Skeletal muscle tissue (tissue), 4 donors: ENCODE results near the gene HIVEP3. TPM values are rescaled to one million over a fixed set of nuclear protein-coding genes. Genes with fewer than 3 reads are reported as not detected.
A peak's percentile ranks its signal among the peaks of the same experiment; 100 is the strongest.

Experiments used
- H3K27ac ChIP-seq: one replicate; pipeline ENCODE4 v1.7.0; 2013; ENCODE audit warnings: mild to moderate bottlenecking, low read depth, low read length, inconsistent platforms
- H3K27me3 ChIP-seq, 3 donors: one replicate each; pipeline ENCODE4 v1.7.0; 2013; ENCODE audit warnings: low read length in 3 of 3; ENCODE audit not compliant: control insufficient read depth in 3 of 3, insufficient read depth in 3 of 3
- H3K36me3 ChIP-seq, 3 donors: one replicate each; pipeline ENCODE4 v1.7.0; 2013; ENCODE audit warnings: low read length in 3 of 3; ENCODE audit not compliant: control insufficient read depth in 3 of 3, insufficient read depth in 3 of 3
- H3K4me1 ChIP-seq, 3 donors: one replicate each; pipeline ENCODE4 v1.7.0; 2013; ENCODE audit warnings: low read length in 3 of 3, mild to moderate bottlenecking in 3 of 3; ENCODE audit not compliant: control insufficient read depth in 3 of 3, insufficient read depth in 3 of 3
- H3K4me3 ChIP-seq, 3 donors: one replicate each; pipeline ENCODE4 v1.7.0; 2013; ENCODE audit warnings: low read length in 3 of 3
- H3K9ac ChIP-seq, 3 donors: one replicate each; pipeline ENCODE4 v1.7.0; 2013; ENCODE audit warnings: low read length in 3 of 3, mild to moderate bottlenecking in 3 of 3, moderate library complexity in 2 of 3, low read depth in 1 of 3
- H3K9me3 ChIP-seq, 3 donors: one replicate each; pipeline ENCODE4 v1.7.0; 2013; ENCODE audit warnings: low read length in 3 of 3; ENCODE audit not compliant: control insufficient read depth in 3 of 3
- total RNA-seq: library from RNA; depleted of rRNA; stranded (reverse); fragments of >200 nt; gene quantifications from one replicate; pipeline ENCODE4 v1.2.3, GENCODE V29; 2014
- donor health status: Osteomylitis.

HIVEP3 gene
- total RNA-seq, 1 donor from 2014 or later, result 0.52 TPM

- H3K4me1 ChIP-seq, result no peaks in the 10 kb centered on the region
- H3K9ac ChIP-seq, result no peak overlapping the region
- H3K4me3 ChIP-seq, result no peak overlapping the region
- H3K9me3 ChIP-seq, result no peaks in the 10 kb centered on the region
- no peaks in the 10 kb centered on the region for H3K36me3 ChIP-seq
- peaks cover 0 to 2% (median 0%) of the 10 kb centered on the region in 3 donors for H3K27me3 ChIP-seq
- no peak overlapping the region for H3K27ac ChIP-seq
Measured at GRCh38 chr1:41526956-41527561, 391.7 kb downstream of the HIVEP3 start.

DNA sequence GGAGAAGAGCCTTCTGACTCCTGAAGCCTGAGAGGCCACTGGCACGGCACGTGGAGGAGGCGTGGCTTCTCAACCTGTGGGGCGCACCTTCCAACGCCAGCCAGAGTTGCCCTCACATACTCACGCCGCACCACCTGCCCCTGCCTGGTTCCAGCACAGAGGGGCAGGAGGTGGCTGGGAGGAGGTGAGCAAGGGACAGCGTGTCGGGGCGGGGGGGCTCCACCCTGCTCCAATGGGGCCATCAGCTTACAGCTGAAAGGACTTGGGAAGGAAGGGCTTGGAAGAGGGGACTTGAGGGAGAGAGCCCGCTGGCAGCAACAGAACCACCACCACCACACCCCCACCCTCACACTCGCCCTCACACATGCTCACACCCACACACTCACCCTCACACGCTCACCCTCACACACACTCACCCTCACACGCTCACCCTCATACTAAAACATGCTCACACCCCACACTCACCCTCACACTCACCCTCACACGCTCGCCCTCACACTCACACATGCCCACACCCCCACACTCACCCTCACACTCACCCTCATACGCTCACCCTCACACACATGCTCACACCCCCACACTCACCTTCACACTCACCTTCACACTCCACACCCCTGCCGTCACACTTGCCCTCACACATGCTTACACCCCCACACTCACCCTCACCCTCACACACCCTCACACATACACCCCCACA is 392.7 kb downstream of the HIVEP3 start:
- no peak overlapping the region for H3K4me3 ChIP-seq
- H3K9me3 ChIP-seq, result no peaks in the 10 kb centered on the region
- no peak overlapping the region for H3K27ac ChIP-seq
- H3K27me3 ChIP-seq, result peaks cover 0 to under 1% (median 0%) of the 10 kb centered on the region in 3 donors
- no peak overlapping the region for H3K9ac ChIP-seq
- H3K4me1 ChIP-seq, result no peaks in the 10 kb centered on the region
- no peaks in the 10 kb centered on the region for H3K36me3 ChIP-seq

GRCh38 chr1:41524676-41525675 is 393.7 kb downstream of the HIVEP3 start:
- Histone ChIP-seq H3K9me3 (no peaks in the 10 kb centered on the region), H3K4me3 (no peak overlapping the region), H3K4me1 (no peaks in the 10 kb centered on the region), H3K27me3 (no peaks in the 10 kb centered on the region), H3K9ac (no peak overlapping the region), H3K27ac (no peak overlapping the region), H3K36me3 (no peaks in the 10 kb centered on the region)

DNA sequence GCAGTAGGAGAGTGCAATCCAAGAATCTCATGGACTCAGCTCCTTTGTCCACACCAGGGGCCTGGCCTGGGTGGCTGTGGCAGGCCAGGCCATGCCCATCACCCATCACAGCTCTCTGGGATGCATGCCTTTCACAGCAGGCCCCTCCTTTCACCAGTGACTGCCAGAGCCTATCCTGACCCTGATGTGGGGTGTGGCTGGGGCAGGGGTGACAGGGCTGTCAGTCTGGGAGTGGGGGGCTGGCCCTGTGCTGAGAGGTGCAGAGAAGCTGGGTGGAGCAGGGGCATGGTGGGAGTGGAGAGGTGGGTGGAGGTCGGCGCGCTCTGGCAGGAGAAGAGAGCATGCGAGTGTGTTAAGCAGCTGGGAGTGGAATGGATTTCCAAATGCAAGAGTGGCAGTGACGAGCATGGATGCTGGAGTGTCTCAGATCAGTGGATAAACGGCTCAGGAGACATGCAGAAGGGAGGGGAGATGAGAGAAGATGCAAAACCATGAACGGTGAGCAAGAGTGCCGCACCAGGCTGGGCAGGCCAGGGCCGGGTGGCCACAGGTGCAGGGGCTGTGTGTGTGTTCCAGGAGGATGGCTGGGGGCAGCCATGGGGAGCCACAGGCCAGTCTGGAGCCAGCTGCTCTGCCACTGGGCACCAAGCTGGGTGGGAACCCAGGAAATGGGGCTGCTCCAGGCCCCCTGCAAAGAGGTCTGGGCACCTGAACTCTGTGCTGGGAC is 394.6 kb downstream of the HIVEP3 start:
- Histone ChIP-seq H3K27me3 (no peaks in the 10 kb centered on the region), H3K9ac (no peak overlapping the region), H3K4me1 (no peaks in the 10 kb centered on the region), H3K27ac (no peak overlapping the region), H3K9me3 (no peaks in the 10 kb centered on the region), H3K36me3 (no peaks in the 10 kb centered on the region), H3K4me3 (no peak overlapping the region)

DNA sequence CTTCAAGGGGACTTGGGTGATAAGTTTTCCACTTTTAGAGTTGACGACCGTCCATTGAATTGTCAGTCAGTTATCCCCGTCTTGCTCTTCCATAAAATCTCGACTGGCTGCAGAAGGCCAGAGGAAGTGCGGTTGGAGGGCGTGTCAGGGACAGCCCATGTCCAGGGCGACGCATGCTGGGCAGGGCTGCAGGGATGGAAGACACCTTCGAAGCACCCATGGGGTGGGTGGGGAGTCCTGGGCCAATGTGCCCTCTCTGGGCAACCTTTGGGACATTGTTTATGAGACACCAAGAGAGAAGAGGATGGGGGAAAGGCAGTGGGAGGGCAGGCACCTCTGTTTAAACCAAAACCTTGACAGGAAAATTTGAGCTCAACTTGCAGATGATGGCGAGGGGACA is 395.7 kb downstream of the HIVEP3 start:
- no peaks in the 10 kb centered on the region for H3K36me3 ChIP-seq
- peaks cover 0 to 6% (median 4%) of the 10 kb centered on the region in 3 donors for H3K4me1 ChIP-seq
- no peaks in the 10 kb centered on the region for H3K27me3 ChIP-seq
- no peak overlapping the region for H3K27ac ChIP-seq
- H3K9me3 ChIP-seq, result no peaks in the 10 kb centered on the region
- no peak overlapping the region for H3K9ac ChIP-seq
- H3K4me3 ChIP-seq, result no peak overlapping the region

DNA sequence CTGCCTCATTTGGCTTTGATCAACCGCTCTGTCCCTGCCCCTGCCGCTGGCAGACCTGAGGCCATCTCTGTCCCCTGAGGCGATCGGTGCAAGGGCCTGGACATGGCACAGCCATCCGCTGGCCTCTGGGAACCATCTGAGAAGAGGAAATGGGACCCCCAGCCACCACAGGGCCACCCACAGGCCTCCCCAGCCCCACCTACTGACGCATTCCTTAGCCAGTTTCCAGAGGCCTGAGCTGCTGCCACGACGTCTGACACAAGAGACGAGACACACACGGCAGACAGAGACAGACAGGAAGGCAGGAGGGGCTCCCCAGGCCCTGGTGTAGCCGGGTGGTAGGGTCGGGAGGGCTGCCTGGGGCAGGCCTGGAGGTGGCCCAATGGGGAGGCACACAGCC is 397.0 kb downstream of the HIVEP3 start:
- Histone ChIP-seq H3K27ac (no peak overlapping the region), H3K4me3 (no peak overlapping the region), H3K27me3 (no peaks in the 10 kb centered on the region)

GRCh38 chr1:41520951-41521752 is 397.6 kb downstream of the HIVEP3 start:
- H3K9ac ChIP-seq, result peak overlapping the region in 1 of 3 donors; percentile 33
- H3K36me3 ChIP-seq, result no peaks in the 10 kb centered on the region
- peaks cover 12 to 25% (median 23%) of the 10 kb centered on the region in 3 donors for H3K4me1 ChIP-seq
- H3K9me3 ChIP-seq, result no peaks in the 10 kb centered on the region
- H3K27ac ChIP-seq, result no peak overlapping the region
- H3K4me3 ChIP-seq, result no peak overlapping the region
- H3K27me3 ChIP-seq, result no peaks in the 10 kb centered on the region

More for the DNA sequence above, 397.0 kb downstream of the HIVEP3 start:
- H3K9ac ChIP-seq, result no peak overlapping the region
- no peaks in the 10 kb centered on the region for H3K9me3 ChIP-seq
- H3K4me1 ChIP-seq, result peaks cover 6 to 19% (median 17%) of the 10 kb centered on the region in 3 donors
- H3K36me3 ChIP-seq, result no peaks in the 10 kb centered on the region

GRCh38 chr1:41519667-41520066 is 399.1 kb downstream of the HIVEP3 start:
- Histone ChIP-seq H3K36me3 (no peaks in the 10 kb centered on the region), H3K9ac (no peak overlapping the region), H3K27me3 (no peaks in the 10 kb centered on the region), H3K27ac (no peak overlapping the region), H3K9me3 (no peaks in the 10 kb centered on the region), H3K4me3 (no peak overlapping the region), H3K4me1 (peaks cover 17 to 34% (median 31%) of the 10 kb centered on the region in 3 donors)

DNA sequence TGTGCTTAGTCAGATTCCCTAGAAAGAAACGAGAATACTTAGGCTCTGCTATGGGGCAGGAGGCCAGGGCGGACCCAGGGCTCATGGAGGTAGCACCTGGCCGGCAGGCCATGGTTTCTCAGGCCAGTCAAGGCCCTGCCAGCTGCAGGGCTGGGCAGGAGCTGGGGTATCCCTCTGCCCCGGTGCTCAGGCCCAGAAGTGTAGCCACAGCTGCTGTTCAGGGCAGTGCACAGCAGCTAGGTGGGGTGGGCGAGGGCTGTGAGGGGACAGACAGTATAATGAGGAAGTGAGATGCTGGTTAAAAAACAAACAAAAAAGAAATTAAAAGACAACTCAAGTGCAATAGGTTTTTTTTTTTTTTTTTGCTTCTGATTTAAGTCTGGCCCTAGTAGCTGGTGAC is 400.3 kb downstream of the HIVEP3 start:
- Histone ChIP-seq H3K4me1 (peaks cover 17 to 34% (median 31%) of the 10 kb centered on the region in 3 donors), H3K27ac (no peak overlapping the region), H3K9ac (no peak overlapping the region), H3K9me3 (no peaks in the 10 kb centered on the region), H3K4me3 (no peak overlapping the region), H3K36me3 (no peaks in the 10 kb centered on the region), H3K27me3 (no peaks in the 10 kb centered on the region)
